ENCODE data around the gene SHC2.

- TF ChIP-seq CTCF (conservative IDR thresholded peaks at IDR 0.05; ENCODE audit: low read depth, low read length) (no peak), EZH2phosphoT487 (IDR thresholded peaks at IDR 0.05; ENCODE audit: borderline replicate concordance, low read length) (no peak), EZH2 (IDR thresholded peaks at IDR 0.05; ENCODE audit: low read length, unreplicated experiment) (no peak)
Measured at GRCh38 chr19:391726-392374, 69.0 kb downstream of the SHC2 start.

Data from PC-3 (cell line).